ENCODE data around the gene CCDC40.

GRCh38 chr17:79995696-79996095 lies 40.7 kb upstream of the CCDC40 start:
- TF ChIP-seq, protein P1, sequence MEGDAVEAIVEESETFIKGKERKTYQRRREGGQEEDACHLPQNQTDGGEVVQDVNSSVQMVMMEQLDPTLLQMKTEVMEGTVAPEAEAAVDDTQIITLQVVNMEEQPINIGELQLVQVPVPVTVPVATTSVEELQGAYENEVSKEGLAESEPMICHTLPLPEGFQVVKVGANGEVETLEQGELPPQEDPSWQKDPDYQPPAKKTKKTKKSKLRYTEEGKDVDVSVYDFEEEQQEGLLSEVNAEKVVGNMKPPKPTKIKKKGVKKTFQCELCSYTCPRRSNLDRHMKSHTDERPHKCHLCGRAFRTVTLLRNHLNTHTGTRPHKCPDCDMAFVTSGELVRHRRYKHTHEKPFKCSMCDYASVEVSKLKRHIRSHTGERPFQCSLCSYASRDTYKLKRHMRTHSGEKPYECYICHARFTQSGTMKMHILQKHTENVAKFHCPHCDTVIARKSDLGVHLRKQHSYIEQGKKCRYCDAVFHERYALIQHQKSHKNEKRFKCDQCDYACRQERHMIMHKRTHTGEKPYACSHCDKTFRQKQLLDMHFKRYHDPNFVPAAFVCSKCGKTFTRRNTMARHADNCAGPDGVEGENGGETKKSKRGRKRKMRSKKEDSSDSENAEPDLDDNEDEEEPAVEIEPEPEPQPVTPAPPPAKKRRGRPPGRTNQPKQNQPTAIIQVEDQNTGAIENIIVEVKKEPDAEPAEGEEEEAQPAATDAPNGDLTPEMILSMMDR (IDR thresholded peaks at IDR 0.05), result no peak
- TF ChIP-seq EZH2 (IDR thresholded peaks at IDR 0.05), result no peak
- no peak for TF ChIP-seq EZH2phosphoT487 (IDR thresholded peaks at IDR 0.05)
